Smooth muscle cell (in vitro differentiated cells): ENCODE measurements around the gene LRRC4B. TPM values are rescaled to one million over a fixed set of nuclear protein-coding genes. Genes with fewer than 3 reads are reported as not detected.
"Not testable (repeated sequence)": the region's sequence is repeated elsewhere in the genome, so short reads cannot be mapped to it uniquely, and the experiment has no call there.

ENCODE experiments used
- DNase-seq: peaks from one replicate; lab custom pipeline; 2025; ENCODE audit not compliant: unreplicated experiment; lab: John Stamatoyannopoulos, UW
- H2AFZ ChIP-seq: fragments of 200-600 bp; sonication (generic); 2 replicates; pipeline ENCODE4 v1.6.0; 2016; ENCODE audit warnings: antibody characterized with exemption, low read depth, mild to moderate bottlenecking
- H3F3A ChIP-seq: fragments of 200-600 bp; sonication (generic); 2 replicates; pipeline ENCODE4 v1.6.0; 2017; ENCODE audit warnings: antibody characterized with exemption, low read depth
- H3K27ac ChIP-seq: fragments of 200-600 bp; sonication (generic); 2 replicates; pipeline ENCODE4 v1.5.1; 2016; ENCODE audit warnings: low read depth, mild to moderate bottlenecking
- H3K27me3 ChIP-seq: fragments of 200-600 bp; sonication (generic); 2 replicates; pipeline ENCODE4 v1.6.1; 2016; ENCODE audit warnings: low read depth, mild to moderate bottlenecking
- H3K36me3 ChIP-seq: fragments of 200-600 bp; sonication (generic); 2 replicates; pipeline ENCODE4 v1.5.1; 2016; ENCODE audit warnings: low read depth
- H3K4me1 ChIP-seq: fragments of 200-600 bp; sonication (generic); 2 replicates; pipeline ENCODE4 v1.5.1; 2016; ENCODE audit warnings: low read depth
- H3K4me2 ChIP-seq: fragments of 200-600 bp; sonication (generic); 2 replicates; pipeline ENCODE4 v1.6.0; 2016; ENCODE audit warnings: mild to moderate bottlenecking
- H3K4me3 ChIP-seq: fragments of 200-600 bp; sonication (generic); 2 replicates; pipeline ENCODE4 v1.5.1; 2016; ENCODE audit warnings: mild to moderate bottlenecking
- H3K79me2 ChIP-seq: fragments of 200-600 bp; sonication (generic); 2 replicates; pipeline ENCODE4 v1.6.0; 2016; ENCODE audit warnings: low read depth, mild to moderate bottlenecking
- H3K9ac ChIP-seq: fragments of 200-600 bp; sonication (generic); 2 replicates; pipeline ENCODE4 v1.6.0; 2016; ENCODE audit warnings: low read depth
- H3K9me3 ChIP-seq: fragments of 200-600 bp; sonication (generic); replicated peaks from 2 replicates; pipeline ENCODE4 v1.5.1; 2016; ENCODE audit warnings: low read depth
- H4K20me1 ChIP-seq: fragments of 200-600 bp; sonication (generic); 2 replicates; pipeline ENCODE4 v1.6.0; 2016; ENCODE audit warnings: low read depth
- CTCF ChIP-seq: fragments of 200-600 bp; sonication (generic); IDR thresholded peaks from 2 replicates; pipeline ENCODE4 v1.5.1; 2017; ENCODE audit warnings: borderline replicate concordance, mild to moderate bottlenecking, antibody characterized with exemption; ENCODE audit not compliant: insufficient read depth, poor library complexity, severe bottlenecking
- WGBS: methylation state at CpG from one replicate; pipeline ENCODE4 v1.1.7; 2016; ENCODE audit warnings: low lambda C conversion rate; 5-methylcytosine and 5-hydroxymethylcytosine counted together
- polyA plus RNA-seq: library from polyadenylated mRNA; unstranded; fragments of >200 nt; fragmentation: Nextera tagmentation; extraction: Ambion mirVana; gene quantifications from 2 replicates; pipeline ENCODE4 v1.2.1, GENCODE V29; 2016
- total RNA-seq: library from RNA; depleted of rRNA; stranded (reverse); fragments of >200 nt; gene quantifications from 2 replicates; pipeline ENCODE4 v1.2.3, GENCODE V29; 2014

Gene LRRC4B
- total and polyA plus RNA-seq, 2 experiments from 2014 or later: 1.7 to 8.6 TPM

- WGBS: 84% methylated on average over 3 of the region's 3 CpGs
- no peak overlapping the region for H3K27ac ChIP-seq
- no peaks in the 10 kb centered on the region for H3K79me2 ChIP-seq
- H3K36me3 ChIP-seq: no peaks in the 10 kb centered on the region
- H3K4me1 ChIP-seq: no peaks in the 10 kb centered on the region
- DNase-seq: no peak
- H3F3A ChIP-seq: no peaks in the 10 kb centered on the region
- no peak overlapping the region for H2AFZ ChIP-seq
- H3K4me2 ChIP-seq: no peak overlapping the region
- H3K9ac ChIP-seq: no peak overlapping the region
- no peaks in the 10 kb centered on the region for H3K9me3 ChIP-seq
- no peak for TF ChIP-seq CTCF
- no peaks in the 10 kb centered on the region for H3K27me3 ChIP-seq
- no peaks in the 10 kb centered on the region for H4K20me1 ChIP-seq
- H3K4me3 ChIP-seq: no peak overlapping the region
Measured at GRCh38 chr19:50590191-50590590, 22.0 kb upstream of the LRRC4B start.

- not testable (repeated sequence) for DNase-seq, H4K20me1 ChIP-seq, H3F3A ChIP-seq, H3K9ac ChIP-seq, H3K79me2 ChIP-seq, H3K36me3 ChIP-seq, H3K27me3 ChIP-seq, H3K4me3 ChIP-seq, H3K4me1 ChIP-seq, H3K27ac ChIP-seq, H3K9me3 ChIP-seq, H3K4me2 ChIP-seq, H2AFZ ChIP-seq
- 88% methylated on average over 22 of the region's 24 CpGs for WGBS
Measured at GRCh38 chr19:50581795-50582660, 13.8 kb upstream of the LRRC4B start.

DNA sequence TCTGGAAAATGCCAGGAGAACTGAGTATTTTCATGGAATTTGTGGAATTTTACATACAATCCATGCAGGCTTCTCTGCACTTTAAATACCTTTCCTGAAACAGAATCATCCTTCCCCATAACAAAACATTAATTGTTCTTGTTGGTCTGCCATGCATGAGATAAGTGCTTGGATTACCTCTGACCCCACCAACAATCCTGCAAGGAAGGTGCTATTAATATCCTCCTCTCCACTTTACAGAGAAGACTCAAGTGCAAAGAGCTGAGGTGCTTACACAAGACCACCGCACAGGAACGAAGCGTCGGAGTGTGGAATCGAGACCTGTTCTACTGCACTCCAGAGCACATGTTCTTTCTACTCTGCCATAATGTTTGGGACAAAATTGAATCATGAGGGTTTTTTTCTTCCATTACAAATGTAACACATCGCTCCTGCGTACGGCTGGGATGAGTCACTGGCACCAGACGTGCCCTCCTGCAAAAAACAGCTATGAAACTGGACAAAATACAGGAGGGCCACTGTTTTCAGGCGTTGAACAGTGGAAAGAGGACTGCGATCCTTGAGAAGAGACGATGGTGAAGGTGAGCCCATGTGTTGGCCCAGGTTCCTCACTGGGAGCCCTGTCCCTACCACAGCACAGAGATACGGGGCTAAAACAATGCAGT is 12.9 kb upstream of the LRRC4B start:
- Histone ChIP-seq H3F3A (no peaks in the 10 kb centered on the region), H3K4me3 (no peak overlapping the region), H4K20me1 (no peaks in the 10 kb centered on the region), H3K27me3 (no peaks in the 10 kb centered on the region), H3K4me2 (no peak overlapping the region), H3K9ac (no peak overlapping the region), H3K79me2 (no peaks in the 10 kb centered on the region), H3K36me3 (no peaks in the 10 kb centered on the region), H3K4me1 (no peaks in the 10 kb centered on the region), H3K27ac (no peak overlapping the region), H2AFZ (no peak overlapping the region), H3K9me3 (no peaks in the 10 kb centered on the region)
- 70% methylated on average over 13 of the region's 13 CpGs for WGBS
- TF ChIP-seq CTCF: no peak
- no peak for DNase-seq

DNA sequence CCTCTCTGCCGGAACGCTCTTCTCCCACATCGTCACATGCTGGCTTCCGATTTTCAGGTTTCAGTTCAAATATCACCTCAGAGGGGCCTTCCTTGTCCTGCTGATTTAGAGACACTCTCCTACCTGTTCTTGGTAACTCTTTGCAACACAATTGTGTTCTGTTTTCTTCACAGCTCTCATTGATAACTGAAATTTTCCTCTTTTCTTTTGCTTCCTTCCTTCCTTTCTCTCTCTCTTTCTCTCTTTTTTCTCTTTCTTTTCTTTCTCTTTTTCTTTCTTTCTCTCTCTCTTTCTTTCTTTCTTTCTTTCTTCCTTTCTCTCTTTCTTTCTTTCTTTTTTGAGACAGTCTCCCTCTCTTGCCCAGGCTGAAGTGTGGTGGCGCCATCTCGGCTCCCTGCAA is 12.0 kb upstream of the LRRC4B start:
- no peak overlapping the region for H3K9ac ChIP-seq
- no peak for TF ChIP-seq CTCF
- no peaks in the 10 kb centered on the region for H3K79me2 ChIP-seq
- H3K4me1 ChIP-seq: no peaks in the 10 kb centered on the region
- no peaks in the 10 kb centered on the region for H4K20me1 ChIP-seq
- H3K27me3 ChIP-seq: no peaks in the 10 kb centered on the region
- no peak overlapping the region for H3K4me3 ChIP-seq
- 90% methylated on average over 6 of the region's 6 CpGs for WGBS
- H3K27ac ChIP-seq: no peak overlapping the region
- no peak overlapping the region for H3K4me2 ChIP-seq
- H3K36me3 ChIP-seq: no peaks in the 10 kb centered on the region
- H3K9me3 ChIP-seq: no peaks in the 10 kb centered on the region
- no peak for DNase-seq
- H2AFZ ChIP-seq: no peak overlapping the region
- H3F3A ChIP-seq: no peaks in the 10 kb centered on the region

- 70% methylated on average over 3 of the region's 3 CpGs for WGBS
- not testable (repeated sequence) for H2AFZ ChIP-seq
Measured at GRCh38 chr19:50576769-50577168, 8.5 kb upstream of the LRRC4B start.

More at GRCh38 chr19:50576769-50577168, 8.5 kb upstream of the LRRC4B start:
- not testable (repeated sequence) for H3K9me3 ChIP-seq, H3K27me3 ChIP-seq, H3K9ac ChIP-seq, H3K4me2 ChIP-seq, DNase-seq, H3K79me2 ChIP-seq, H3K4me1 ChIP-seq, H3K27ac ChIP-seq, H4K20me1 ChIP-seq, H3F3A ChIP-seq, H3K36me3 ChIP-seq, H3K4me3 ChIP-seq
